Suprapubic skin (tissue), 3 donors: ENCODE measurements around the gene RELT.

Source experiments
- EP300 ChIP-seq: sonication (generic); formaldehyde crosslinking; IDR thresholded peaks from one replicate; pipeline ENCODE4 v1.6.1; 2017; ENCODE audit warnings: antibody characterized with exemption
- TF ChIP-seq, protein P1 (sequence below), 2 donors: fragments of 200-600 bp in 1 of 2; fragments of 450-650 bp in 1 of 2; sonication (generic) in 1 of 2; IDR thresholded peaks; one replicate each; pipeline ENCODE4 v1.5.1; 2016 to 2019; ENCODE audit warnings: antibody characterized with exemption in 2 of 2, mild to moderate bottlenecking in 1 of 2, moderate library complexity in 1 of 2

DNA sequence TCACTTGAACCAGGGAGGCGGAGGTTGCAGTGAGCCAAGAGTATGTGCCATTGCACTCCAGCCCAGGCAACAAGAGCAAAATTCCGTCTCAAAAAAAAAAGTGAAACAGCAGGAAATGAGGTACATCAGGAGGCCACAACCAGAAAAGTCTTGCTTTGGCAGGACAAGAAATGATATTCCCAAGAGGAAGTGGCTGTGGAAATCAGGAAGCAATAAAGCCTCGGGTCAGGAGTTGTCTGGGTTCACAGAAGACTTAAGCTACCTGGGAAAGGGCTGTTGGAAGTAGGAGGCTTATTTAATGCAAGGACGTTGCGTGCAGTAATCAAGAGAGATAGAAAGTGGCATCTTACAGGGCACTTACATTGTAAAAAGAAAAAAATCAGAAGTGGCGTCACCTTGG, 9.2 kb upstream of the RELT start:
- TF ChIP-seq, protein P1, sequence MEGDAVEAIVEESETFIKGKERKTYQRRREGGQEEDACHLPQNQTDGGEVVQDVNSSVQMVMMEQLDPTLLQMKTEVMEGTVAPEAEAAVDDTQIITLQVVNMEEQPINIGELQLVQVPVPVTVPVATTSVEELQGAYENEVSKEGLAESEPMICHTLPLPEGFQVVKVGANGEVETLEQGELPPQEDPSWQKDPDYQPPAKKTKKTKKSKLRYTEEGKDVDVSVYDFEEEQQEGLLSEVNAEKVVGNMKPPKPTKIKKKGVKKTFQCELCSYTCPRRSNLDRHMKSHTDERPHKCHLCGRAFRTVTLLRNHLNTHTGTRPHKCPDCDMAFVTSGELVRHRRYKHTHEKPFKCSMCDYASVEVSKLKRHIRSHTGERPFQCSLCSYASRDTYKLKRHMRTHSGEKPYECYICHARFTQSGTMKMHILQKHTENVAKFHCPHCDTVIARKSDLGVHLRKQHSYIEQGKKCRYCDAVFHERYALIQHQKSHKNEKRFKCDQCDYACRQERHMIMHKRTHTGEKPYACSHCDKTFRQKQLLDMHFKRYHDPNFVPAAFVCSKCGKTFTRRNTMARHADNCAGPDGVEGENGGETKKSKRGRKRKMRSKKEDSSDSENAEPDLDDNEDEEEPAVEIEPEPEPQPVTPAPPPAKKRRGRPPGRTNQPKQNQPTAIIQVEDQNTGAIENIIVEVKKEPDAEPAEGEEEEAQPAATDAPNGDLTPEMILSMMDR (IDR thresholded peaks at IDR 0.05) = no peak
- TF ChIP-seq EP300 = no peak
